Kidney epithelial cell (primary cell): Measurements from ENCODE around the gene ANKRD23. TPM values are rescaled to one million over a fixed set of nuclear protein-coding genes. Genes with fewer than 3 reads are reported as not detected.
A peak's percentile ranks its signal among the peaks of the same experiment; 100 is the strongest.

Source experiments
- DNase-seq: peaks from one replicate; pipeline ENCODE4 v3.0.0-alpha.2; 2010; ENCODE audit warnings: low read depth
- H3K27me3 ChIP-seq: 2 replicates; pipeline ENCODE4 v1.6.0; 2011; ENCODE audit warnings: low read length; ENCODE audit not compliant: control insufficient read depth, insufficient read depth
- H3K36me3 ChIP-seq: 2 replicates; pipeline ENCODE4 v1.5.1; 2011; ENCODE audit warnings: low read length; ENCODE audit not compliant: control insufficient read depth, insufficient read depth
- H3K4me3 ChIP-seq: 2 replicates; pipeline ENCODE4 v1.5.1; 2011; ENCODE audit warnings: low read depth, mild to moderate bottlenecking, control low read depth, low read length
- CTCF ChIP-seq: IDR thresholded peaks from 2 replicates; pipeline ENCODE4 v1.5.1; 2011; ENCODE audit warnings: mild to moderate bottlenecking, moderate library complexity, low read length, control low read depth, inconsistent platforms; ENCODE audit not compliant: insufficient read depth, poor library complexity, severe bottlenecking
- total RNA-seq: library from RNA; depleted of rRNA; stranded (reverse); fragments of >200 nt; gene quantifications from 2 replicates; pipeline ENCODE4 v1.2.3, GENCODE V29; 2015

Gene ANKRD23
- total RNA-seq, 1 donor from 2014 or later, result 2.1 TPM

- no peaks in the 10 kb centered on the region for H3K36me3 ChIP-seq
- no peaks in the 10 kb centered on the region for H3K27me3 ChIP-seq
- TF ChIP-seq CTCF, result no peak
Measured at GRCh38 chr2:96819128-96819875, 24.5 kb downstream of the ANKRD23 start.

DNA sequence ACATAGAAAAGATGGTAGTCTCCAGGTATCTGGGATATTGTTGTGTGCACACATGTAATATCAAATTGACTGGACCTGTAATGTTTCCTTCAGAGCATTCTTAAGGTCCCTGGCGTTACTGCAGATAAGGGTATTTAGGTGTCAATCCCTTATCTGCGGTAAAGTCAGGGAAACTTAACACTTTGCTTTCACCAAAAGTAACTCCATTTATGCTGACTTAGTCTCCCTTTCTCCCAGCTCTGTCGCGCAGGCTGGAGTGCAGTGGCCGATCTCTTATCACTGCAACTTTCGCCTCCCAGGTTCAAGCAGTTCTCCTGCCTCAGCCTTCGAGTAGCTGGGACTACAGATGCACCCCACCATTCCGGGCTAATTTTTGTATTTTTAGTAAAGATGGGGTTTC lies 25.9 kb downstream of the ANKRD23 start:
- Histone ChIP-seq H3K36me3 (no peaks in the 10 kb centered on the region), H3K27me3 (no peaks in the 10 kb centered on the region), H3K4me3 (no peak overlapping the region)
- no peak for TF ChIP-seq CTCF
- DNase-seq, result no peak

More at GRCh38 chr2:96819128-96819875, 24.5 kb downstream of the ANKRD23 start:
- DNase-seq, result no peak
- no peak overlapping the region for H3K4me3 ChIP-seq

GRCh38 chr2:96816836-96817702 lies 26.8 kb downstream of the ANKRD23 start:
- DNase-seq, result no peak
- Histone ChIP-seq H3K36me3 (no peaks in the 10 kb centered on the region), H3K4me3 (peak overlapping the region; percentile 69), H3K27me3 (no peaks in the 10 kb centered on the region)
- TF ChIP-seq CTCF, result no peak

DNA sequence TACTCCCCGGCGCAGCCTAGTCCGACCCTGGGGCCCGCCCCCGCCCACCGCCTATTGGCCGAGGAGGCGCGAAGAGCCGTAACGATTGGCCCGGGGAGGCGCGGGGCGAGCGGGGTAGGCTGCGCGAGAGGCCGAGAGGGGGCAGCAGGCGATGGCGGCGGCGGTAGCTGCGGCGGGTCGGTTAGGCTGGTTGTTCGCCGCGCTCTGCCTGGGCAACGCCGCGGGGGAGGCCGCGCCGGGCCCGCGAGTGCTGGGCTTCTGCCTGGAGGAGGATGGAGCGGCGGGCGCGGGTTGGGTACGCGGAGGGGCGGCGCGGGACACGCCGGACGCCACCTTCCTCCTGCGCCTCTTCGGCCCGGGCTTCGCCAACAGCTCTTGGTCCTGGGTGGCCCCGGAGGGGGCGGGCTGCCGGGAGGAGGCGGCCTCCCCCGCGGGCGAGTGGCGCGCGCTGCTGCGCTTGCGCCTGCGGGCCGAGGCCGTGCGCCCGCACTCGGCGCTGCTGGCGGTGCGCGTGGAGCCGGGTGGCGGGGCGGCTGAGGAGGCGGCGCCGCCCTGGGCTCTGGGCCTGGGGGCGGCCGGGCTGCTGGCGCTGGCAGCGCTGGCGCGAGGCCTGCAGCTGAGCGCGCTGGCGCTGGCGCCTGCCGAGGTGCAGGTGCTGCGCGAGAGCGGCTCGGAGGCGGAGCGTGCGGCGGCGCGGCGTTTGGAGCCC lies 27.5 kb downstream of the ANKRD23 start, which contains the start of gene CNNM3:
Gene CNNM3 (plus strand): TSS at position 142 of the 709 bp plus-strand sequence. CDS start 10 bp downstream, at position 152.
- peak; percentile 49 for DNase-seq
- TF ChIP-seq CTCF, result peak; percentile 26
- Histone ChIP-seq H3K4me3 (peak within 1 kb of the TSS; percentile 69), H3K27me3 (no peaks in the 10 kb centered on the region), H3K36me3 (no peaks in the 10 kb centered on the region)

DNA sequence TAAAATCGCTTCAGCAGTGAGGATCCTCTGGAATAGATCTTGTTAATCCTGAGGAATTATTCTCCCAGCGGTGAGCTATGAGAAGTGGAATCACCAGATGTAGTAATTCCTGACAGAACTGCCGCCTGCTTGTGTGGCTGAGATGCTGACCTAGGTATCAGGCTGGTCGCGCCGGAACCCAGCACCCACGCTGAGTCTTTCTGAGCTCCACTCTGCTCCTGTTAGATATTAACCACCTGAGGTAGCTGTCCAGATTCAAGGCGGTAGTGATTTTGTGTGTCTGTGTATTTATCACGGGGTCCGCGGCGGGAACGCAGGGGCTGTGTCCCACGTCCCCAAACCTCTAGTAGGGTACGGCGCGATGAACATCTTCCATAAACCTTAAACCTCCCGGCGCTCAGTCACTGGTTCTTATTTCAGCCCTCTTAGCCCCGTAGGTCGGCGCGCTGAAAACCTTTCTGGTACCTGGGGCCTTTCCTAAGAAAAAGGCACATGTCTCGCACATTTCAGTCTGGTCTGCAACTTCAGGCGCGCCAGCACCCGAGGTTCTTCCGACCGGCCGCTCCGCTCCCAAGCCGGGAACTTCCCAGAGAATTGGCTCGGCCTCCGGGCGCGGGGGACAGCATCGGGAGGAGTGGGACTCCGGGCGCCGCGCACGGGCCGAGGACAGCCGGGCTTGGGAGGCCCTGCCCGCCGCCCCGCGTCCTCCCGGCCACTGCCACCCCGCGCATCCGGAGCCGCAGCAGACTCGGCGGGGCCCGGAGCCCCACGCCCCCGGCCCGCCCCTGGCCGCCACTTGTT lies 28.3 kb downstream of the ANKRD23 start:
- TF ChIP-seq CTCF, result no peak
- no peak for DNase-seq

More for the DNA sequence above, 28.3 kb downstream of the ANKRD23 start:
- Histone ChIP-seq H3K27me3 (no peaks in the 10 kb centered on the region), H3K36me3 (no peaks in the 10 kb centered on the region), H3K4me3 (peak overlapping the region; percentile 69)
